Mesendoderm (in vitro differentiated cells): Measurements from ENCODE around the gene KRT73.

ENCODE experiments used
- DNase-seq: peaks from one replicate; pipeline ENCODE4 v3.0.0; 2013
- H2AK5ac ChIP-seq: 2 replicates; pipeline ENCODE4 v1.6.1; 2013; ENCODE audit warnings: low read length, inconsistent platforms
- H2BK120ac ChIP-seq: 2 replicates; pipeline ENCODE4 v1.6.1; 2013; ENCODE audit warnings: low read depth, mild to moderate bottlenecking, low read length, moderate library complexity, mixed read lengths
- H2BK15ac ChIP-seq: replicated peaks from 2 replicates; pipeline ENCODE4 v1.6.1; 2013; ENCODE audit warnings: low read depth, mild to moderate bottlenecking, moderate library complexity
- H2BK5ac ChIP-seq: 2 replicates; pipeline ENCODE4 v1.6.1; 2013; ENCODE audit warnings: low read length, inconsistent platforms
- H3K18ac ChIP-seq: 2 replicates; pipeline ENCODE4 v1.6.1; 2013; ENCODE audit warnings: mild to moderate bottlenecking, low read length, mixed read lengths
- H3K23ac ChIP-seq: one replicate; pipeline ENCODE4 v1.6.1; 2013; ENCODE audit warnings: low read length
- H3K27ac ChIP-seq: 2 replicates; pipeline ENCODE4 v1.5.1; 2013; ENCODE audit warnings: low read depth, mild to moderate bottlenecking, inconsistent platforms, low read length, moderate library complexity
- H3K27me3 ChIP-seq: 2 replicates; pipeline ENCODE4 v1.6.1; 2013; ENCODE audit warnings: low read length, control low read depth, mild to moderate bottlenecking, inconsistent platforms; ENCODE audit not compliant: insufficient read depth, poor library complexity
- H3K36me3 ChIP-seq: 2 replicates; pipeline ENCODE4 v1.6.1; 2013; ENCODE audit warnings: low read length, inconsistent platforms; ENCODE audit not compliant: control insufficient read depth, insufficient read depth
- H3K4ac ChIP-seq: one replicate; pipeline ENCODE4 v1.6.1; 2013; ENCODE audit warnings: low read depth, mild to moderate bottlenecking, low read length, moderate library complexity
- H3K4me1 ChIP-seq: 2 replicates; pipeline ENCODE4 v1.6.1; 2013; ENCODE audit warnings: low read depth, low read length, inconsistent platforms; ENCODE audit not compliant: control insufficient read depth
- H3K4me2 ChIP-seq: 2 replicates; pipeline ENCODE4 v1.6.1; 2013; ENCODE audit warnings: low read length
- H3K4me3 ChIP-seq: 2 replicates; pipeline ENCODE4 v1.5.1; 2013; ENCODE audit warnings: mild to moderate bottlenecking, low read length
- H3K56ac ChIP-seq: one replicate; pipeline ENCODE4 v1.6.1; 2013; ENCODE audit warnings: low read length
- H3K79me1 ChIP-seq: 2 replicates; pipeline ENCODE4 v1.6.1; 2013; ENCODE audit warnings: low read length, inconsistent platforms
- H3K79me2 ChIP-seq: 2 replicates; pipeline ENCODE4 v1.6.1; 2013; ENCODE audit warnings: mild to moderate bottlenecking, low read length; ENCODE audit not compliant: control insufficient read depth, insufficient read depth
- H3K9ac ChIP-seq: 2 replicates; pipeline ENCODE4 v1.6.1; 2013; ENCODE audit warnings: low read length, inconsistent platforms
- H4K5ac ChIP-seq: one replicate; pipeline ENCODE4 v1.6.1; 2013; ENCODE audit warnings: low read length
- H4K8ac ChIP-seq: one replicate; pipeline ENCODE4 v1.6.1; 2013; ENCODE audit warnings: low read depth, mild to moderate bottlenecking, control low read depth, low read length, moderate library complexity
- WGBS: extraction: QIAGEN DNeasy Blood & Tissue Kit; methylation state at CpG from one replicate; pipeline ENCODE4 v1.1.7; 2013; ENCODE audit warnings: low lambda C conversion rate, missing lambda C conversion rate; ENCODE audit not compliant: insufficient coverage; ENCODE audit errors: extremely low coverage; 5-methylcytosine and 5-hydroxymethylcytosine counted together

The KRT73 gene

DNA sequence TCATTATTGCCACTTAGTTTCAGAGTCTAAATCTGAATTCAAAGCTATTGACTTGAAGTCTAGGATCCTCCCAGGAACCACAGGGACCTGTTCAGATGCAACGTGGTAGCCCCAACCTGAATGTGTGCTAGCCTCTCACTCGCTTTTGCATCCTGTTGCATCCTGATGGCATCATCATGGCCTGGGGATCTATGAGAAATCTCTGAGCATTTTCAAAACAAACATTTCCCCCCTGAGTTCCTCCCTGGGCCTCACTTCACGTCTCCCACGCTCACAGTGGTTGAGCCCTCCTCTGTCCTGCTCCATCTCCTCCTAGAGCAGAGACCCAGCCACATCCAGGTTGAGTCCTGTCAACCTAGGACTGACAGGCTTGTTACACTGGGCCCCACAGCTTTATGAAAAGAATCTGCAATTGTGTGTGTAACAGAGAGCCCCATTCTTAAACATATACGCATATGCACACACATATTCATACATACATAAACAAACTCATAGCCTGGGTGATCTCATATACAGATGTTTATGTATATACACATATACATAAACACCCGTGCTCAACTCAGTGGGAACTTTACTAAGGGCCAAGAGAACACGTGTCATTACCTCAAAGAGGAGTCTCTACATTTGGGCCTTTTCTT, 11.7 kb downstream of the KRT73 start:
- no peaks in the 10 kb centered on the region for H3K4me1 ChIP-seq
- H3K27me3 ChIP-seq, result no peaks in the 10 kb centered on the region
- H3K56ac ChIP-seq, result no peak overlapping the region
- no peak overlapping the region for H3K23ac ChIP-seq
- no peak overlapping the region for H3K9ac ChIP-seq
- no peak for DNase-seq
- H4K8ac ChIP-seq, result no peak overlapping the region
- H3K18ac ChIP-seq, result no peak overlapping the region
- no CpG with 5 or more reads among the region's 7 CpGs for WGBS
- H3K4me3 ChIP-seq, result no peak overlapping the region
- H3K79me1 ChIP-seq, result no peaks in the 10 kb centered on the region
- H2BK15ac ChIP-seq, result no peak overlapping the region
- H2AK5ac ChIP-seq, result no peak overlapping the region
- no peak overlapping the region for H4K5ac ChIP-seq
- no peaks in the 10 kb centered on the region for H3K36me3 ChIP-seq
- no peak overlapping the region for H3K27ac ChIP-seq
- H3K4me2 ChIP-seq, result no peak overlapping the region
- no peak overlapping the region for H2BK120ac ChIP-seq
- H2BK5ac ChIP-seq, result no peak overlapping the region
- no peak overlapping the region for H3K4ac ChIP-seq
- H3K79me2 ChIP-seq, result no peaks in the 10 kb centered on the region

DNA sequence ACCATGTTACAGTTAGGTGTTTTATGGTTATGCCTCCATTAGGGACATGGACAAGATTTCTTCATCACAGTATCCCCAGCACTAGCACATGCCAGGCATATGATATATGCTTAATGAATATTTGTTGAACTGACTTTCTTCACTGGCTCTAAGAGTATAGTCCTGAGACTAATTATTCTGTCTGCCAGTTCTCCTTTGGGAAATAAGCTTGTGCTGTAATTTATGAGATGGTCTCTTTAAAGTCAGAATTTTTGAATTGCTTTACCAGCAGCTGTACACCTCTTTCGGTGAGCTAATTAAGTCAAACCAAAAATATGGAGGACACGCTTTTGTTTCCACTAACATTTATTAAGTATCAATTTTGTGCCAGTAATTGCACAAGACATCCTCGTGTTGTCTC, 12.3 kb downstream of the KRT73 start:
- Histone ChIP-seq H2BK15ac (no peak overlapping the region), H3K18ac (no peak overlapping the region), H4K8ac (no peak overlapping the region), H3K9ac (no peak overlapping the region), H3K79me2 (no peaks in the 10 kb centered on the region), H3K4me2 (no peak overlapping the region), H3K36me3 (no peaks in the 10 kb centered on the region), H2BK120ac (no peak overlapping the region), H3K27me3 (no peaks in the 10 kb centered on the region), H3K23ac (no peak overlapping the region), H3K79me1 (no peaks in the 10 kb centered on the region), H4K5ac (no peak overlapping the region), H3K27ac (no peak overlapping the region), H3K56ac (no peak overlapping the region), H2BK5ac (no peak overlapping the region), H3K4ac (no peak overlapping the region), H2AK5ac (no peak overlapping the region), H3K4me1 (no peaks in the 10 kb centered on the region), H3K4me3 (no peak overlapping the region)
- no peak for DNase-seq
- no CpG with 5 or more reads among the region's 3 CpGs for WGBS

GRCh38 chr12:52605542-52605941, 12.8 kb downstream of the KRT73 start:
- no peaks in the 10 kb centered on the region for H3K79me2 ChIP-seq
- H3K4ac ChIP-seq, result no peak overlapping the region
- no peak overlapping the region for H4K8ac ChIP-seq
- H3K4me3 ChIP-seq, result no peak overlapping the region
- H3K27ac ChIP-seq, result no peak overlapping the region
- H2BK120ac ChIP-seq, result no peak overlapping the region
- no peak overlapping the region for H2BK5ac ChIP-seq
- no peak overlapping the region for H4K5ac ChIP-seq
- H3K79me1 ChIP-seq, result no peaks in the 10 kb centered on the region
- no peak for DNase-seq
- H3K23ac ChIP-seq, result no peak overlapping the region
- H2AK5ac ChIP-seq, result no peak overlapping the region
- no peaks in the 10 kb centered on the region for H3K36me3 ChIP-seq
- H3K27me3 ChIP-seq, result no peaks in the 10 kb centered on the region
- H3K9ac ChIP-seq, result no peak overlapping the region
- no peak overlapping the region for H3K56ac ChIP-seq
- no peak overlapping the region for H3K18ac ChIP-seq
- no CpG with 5 or more reads among the region's 1 CpG for WGBS
- no peaks in the 10 kb centered on the region for H3K4me1 ChIP-seq
- no peak overlapping the region for H3K4me2 ChIP-seq
- H2BK15ac ChIP-seq, result no peak overlapping the region

DNA sequence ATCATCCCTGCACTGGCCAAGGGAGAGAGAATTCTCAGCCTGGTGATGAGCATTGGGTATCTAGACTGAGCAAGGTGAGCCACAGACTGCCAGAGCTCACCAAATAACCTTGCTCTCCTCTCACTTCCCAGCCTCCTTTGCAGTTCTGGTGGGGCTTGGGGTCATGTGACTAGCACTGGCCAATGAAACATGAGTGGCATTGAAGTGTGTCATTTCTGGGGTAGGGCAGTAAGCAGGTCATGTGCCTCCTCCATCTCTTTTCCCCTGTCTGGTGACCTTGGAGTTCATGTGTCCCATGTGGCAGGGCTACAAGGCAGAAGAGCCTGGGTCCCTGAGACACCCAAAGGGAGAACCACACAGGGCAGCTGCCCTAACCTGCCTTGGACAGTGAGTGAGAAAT, 13.5 kb downstream of the KRT73 start:
- Histone ChIP-seq H3K27ac (no peak overlapping the region), H3K18ac (no peak overlapping the region), H3K4me1 (no peaks in the 10 kb centered on the region), H3K4me3 (no peak overlapping the region), H2AK5ac (no peak overlapping the region), H3K4me2 (no peak overlapping the region), H3K79me2 (no peaks in the 10 kb centered on the region), H3K79me1 (no peaks in the 10 kb centered on the region), H2BK120ac (no peak overlapping the region), H3K36me3 (no peaks in the 10 kb centered on the region), H3K56ac (no peak overlapping the region), H4K5ac (no peak overlapping the region), H3K27me3 (no peaks in the 10 kb centered on the region), H2BK15ac (no peak overlapping the region), H3K4ac (no peak overlapping the region), H4K8ac (no peak overlapping the region), H2BK5ac (no peak overlapping the region), H3K9ac (no peak overlapping the region), H3K23ac (no peak overlapping the region)
- peak; percentile 14 for DNase-seq

DNA sequence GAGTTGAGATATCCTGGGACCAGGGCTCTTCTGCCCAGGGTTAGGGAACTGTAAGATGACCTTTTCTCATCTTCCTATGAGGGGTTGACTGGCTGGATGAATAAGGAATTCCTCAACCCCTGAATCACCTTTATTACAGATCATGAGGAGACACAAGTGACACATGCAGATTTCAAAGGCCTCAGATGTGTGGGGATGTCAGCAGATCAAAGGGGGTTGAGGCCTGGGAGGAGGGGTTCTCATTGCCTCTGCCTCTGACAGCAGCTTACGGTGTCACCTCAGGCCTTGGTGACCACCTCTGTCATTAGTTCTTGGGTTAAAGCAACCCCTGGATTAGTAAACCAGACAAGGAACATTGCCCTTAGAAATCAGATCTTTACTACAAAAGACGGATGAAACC, 15.0 kb downstream of the KRT73 start:
- H3K4me3 ChIP-seq, result no peak overlapping the region
- no peak overlapping the region for H3K56ac ChIP-seq
- H3K4ac ChIP-seq, result no peak overlapping the region
- H2AK5ac ChIP-seq, result no peak overlapping the region
- H3K9ac ChIP-seq, result no peak overlapping the region
- H3K23ac ChIP-seq, result no peak overlapping the region
- no peaks in the 10 kb centered on the region for H3K4me1 ChIP-seq
- no peak overlapping the region for H3K4me2 ChIP-seq
- no peaks in the 10 kb centered on the region for H3K27me3 ChIP-seq
- no peak overlapping the region for H2BK5ac ChIP-seq
- H3K18ac ChIP-seq, result no peak overlapping the region
- H2BK120ac ChIP-seq, result no peak overlapping the region
- no peak overlapping the region for H4K8ac ChIP-seq
- H3K36me3 ChIP-seq, result no peaks in the 10 kb centered on the region
- no peaks in the 10 kb centered on the region for H3K79me2 ChIP-seq
- H3K79me1 ChIP-seq, result no peaks in the 10 kb centered on the region
- no peak overlapping the region for H4K5ac ChIP-seq
- no peak overlapping the region for H2BK15ac ChIP-seq
- H3K27ac ChIP-seq, result no peak overlapping the region
- no CpG with 5 or more reads among the region's 2 CpGs for WGBS
- peak; percentile 56 for DNase-seq

- WGBS, result no CpG with 5 or more reads among the region's 5 CpGs
- Histone ChIP-seq H2AK5ac (no peak overlapping the region), H3K23ac (no peak overlapping the region), H3K4me2 (no peak overlapping the region), H2BK15ac (no peak overlapping the region), H2BK120ac (no peak overlapping the region), H3K27me3 (no peaks in the 10 kb centered on the region), H4K8ac (no peak overlapping the region), H4K5ac (no peak overlapping the region), H3K56ac (no peak overlapping the region), H3K79me2 (no peaks in the 10 kb centered on the region), H3K9ac (no peak overlapping the region), H3K4me3 (no peak overlapping the region), H3K4me1 (no peaks in the 10 kb centered on the region), H3K36me3 (no peaks in the 10 kb centered on the region), H3K27ac (no peak overlapping the region), H3K4ac (no peak overlapping the region), H2BK5ac (no peak overlapping the region), H3K18ac (no peak overlapping the region), H3K79me1 (no peaks in the 10 kb centered on the region)
- no peak for DNase-seq
These were observed 15.8 kb downstream of the KRT73 start for GRCh38 chr12:52602552-52602951.
